Adipocyte (in vitro differentiated cells): ENCODE measurements around the gene WRAP73.
A peak's percentile ranks its signal among the peaks of the same experiment; 100 is the strongest.

Source experiments
- DNase-seq: peaks from one replicate; pipeline ENCODE4 v3.0.0-alpha.2; 2015; ENCODE audit warnings: low read depth
- H3K27me3 ChIP-seq: replicated peaks from 2 replicates; pipeline ENCODE4 v1.7.0; 2013; ENCODE audit warnings: mild to moderate bottlenecking, low read length, moderate library complexity; ENCODE audit not compliant: control insufficient read depth, insufficient read depth
- H3K36me3 ChIP-seq: 2 replicates; pipeline ENCODE4 v1.7.0; 2013; ENCODE audit warnings: low read length, mild to moderate bottlenecking, moderate library complexity; ENCODE audit not compliant: control insufficient read depth, insufficient read depth, severe bottlenecking
- H3K4me1 ChIP-seq: 2 replicates; pipeline ENCODE4 v1.7.0; 2013; ENCODE audit warnings: mild to moderate bottlenecking, low read length, moderate library complexity; ENCODE audit not compliant: control insufficient read depth, insufficient read depth
- H3K4me3 ChIP-seq: 2 replicates; pipeline ENCODE4 v1.7.0; 2013; ENCODE audit warnings: mild to moderate bottlenecking, low read length, moderate library complexity
- H3K9ac ChIP-seq: 2 replicates; pipeline ENCODE4 v1.7.0; 2013; ENCODE audit warnings: mild to moderate bottlenecking, low read length, moderate library complexity
- H3K9me3 ChIP-seq: 2 replicates; pipeline ENCODE4 v1.7.0; 2013; ENCODE audit warnings: mild to moderate bottlenecking, low read length, moderate library complexity; ENCODE audit not compliant: control insufficient read depth

WRAP73 gene

DNA sequence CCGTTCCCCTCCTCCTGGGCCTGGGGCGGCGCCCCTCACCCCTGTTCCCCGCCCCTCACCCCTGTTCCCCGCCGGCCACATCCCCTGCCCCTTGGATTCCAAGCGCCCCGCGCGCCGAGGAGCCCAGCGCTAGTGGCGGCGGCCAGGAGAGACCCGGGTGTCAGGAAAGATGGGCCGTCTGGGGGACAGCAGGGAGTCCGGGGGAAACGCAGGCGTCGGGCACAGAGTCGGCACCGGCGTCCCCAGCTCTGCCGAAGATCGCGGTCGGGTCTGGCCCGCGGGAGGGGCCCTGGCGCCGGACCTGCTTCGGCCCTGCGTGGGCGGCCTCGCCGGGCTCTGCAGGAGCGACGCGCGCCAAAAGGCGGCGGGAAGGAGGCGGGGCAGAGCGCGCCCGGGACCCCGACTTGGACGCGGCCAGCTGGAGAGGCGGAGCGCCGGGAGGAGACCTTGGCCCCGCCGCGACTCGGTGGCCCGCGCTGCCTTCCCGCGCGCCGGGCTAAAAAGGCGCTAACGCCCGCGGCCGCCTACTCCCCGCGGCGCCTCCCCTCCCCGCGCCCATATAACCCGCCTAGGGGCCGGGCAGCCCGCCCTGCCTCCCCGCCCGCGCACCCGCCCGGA is 2.1 kb upstream of the WRAP73 start, which contains the start of gene TP73:
TP73 (plus strand) TSS at position 587 of the 618 bp plus-strand sequence. CDS start 29,850 bp downstream, outside the sequence.
- peaks cover 5% of the 10 kb centered on the region for H3K4me1 ChIP-seq
- peak; percentile 10 for DNase-seq
- peaks cover 7% of the 10 kb centered on the region for H3K36me3 ChIP-seq
- peaks cover 45% of the 10 kb centered on the region for H3K27me3 ChIP-seq
- no peak within 1 kb of the TSS for H3K4me3 ChIP-seq
- H3K9me3 ChIP-seq = no peaks in the 10 kb centered on the region
- H3K9ac ChIP-seq = no peak within 1 kb of the TSS

GRCh38 chr1:3651026-3651929 is 1.4 kb upstream of the WRAP73 start:
- Histone ChIP-seq H3K9ac (no peak overlapping the region), H3K27me3 (peaks cover 38% of the 10 kb centered on the region), H3K36me3 (peaks cover 15% of the 10 kb centered on the region), H3K4me3 (no peak overlapping the region), H3K4me1 (peaks cover 5% of the 10 kb centered on the region), H3K9me3 (no peaks in the 10 kb centered on the region)
- DNase-seq = peak; percentile 11

- Histone ChIP-seq H3K4me3 (peak overlapping the region; percentile 91), H3K9me3 (no peaks in the 10 kb centered on the region), H3K27me3 (peaks cover 34% of the 10 kb centered on the region), H3K4me1 (peaks cover 5% of the 10 kb centered on the region), H3K36me3 (peaks cover 19% of the 10 kb centered on the region), H3K9ac (no peak overlapping the region)
- DNase-seq = no peak
Measured at GRCh38 chr1:3650248-3651025, 534 bp upstream of the WRAP73 start.

DNA sequence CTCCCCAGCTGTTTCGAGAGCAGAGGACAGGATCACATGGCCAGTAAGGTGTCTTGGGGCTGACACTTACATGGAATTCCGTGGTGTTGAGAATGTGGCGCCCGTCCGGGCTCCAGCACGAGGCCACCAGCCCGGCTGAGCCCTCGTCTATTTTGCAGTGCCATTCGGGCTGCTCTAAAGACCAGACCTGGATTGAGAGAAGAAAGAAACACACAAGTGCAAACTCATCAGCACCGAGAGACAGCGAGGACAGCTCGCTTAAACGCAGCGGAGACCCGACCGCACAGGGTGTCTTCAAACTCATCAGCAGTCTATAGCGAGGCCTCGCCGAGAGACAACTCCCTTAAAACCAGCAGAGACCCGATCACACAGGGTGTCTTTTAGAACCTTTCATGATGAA is 3.3 kb downstream of the WRAP73 start:
- peaks cover 5% of the 10 kb centered on the region for H3K4me1 ChIP-seq
- DNase-seq = no peak
- H3K9me3 ChIP-seq = no peaks in the 10 kb centered on the region
- no peak overlapping the region for H3K9ac ChIP-seq
- H3K27me3 ChIP-seq = peaks cover 11% of the 10 kb centered on the region
- H3K4me3 ChIP-seq = no peak overlapping the region
- peaks cover 28% of the 10 kb centered on the region for H3K36me3 ChIP-seq

GRCh38 chr1:3645666-3646355 is 4.1 kb downstream of the WRAP73 start:
- no peak overlapping the region for H3K4me3 ChIP-seq
- no peaks in the 10 kb centered on the region for H3K9me3 ChIP-seq
- no peak overlapping the region for H3K9ac ChIP-seq
- H3K4me1 ChIP-seq = peaks cover 5% of the 10 kb centered on the region
- H3K36me3 ChIP-seq = peaks cover 28% of the 10 kb centered on the region
- H3K27me3 ChIP-seq = peaks cover 5% of the 10 kb centered on the region
- DNase-seq = no peak

GRCh38 chr1:3645247-3645646 is 4.7 kb downstream of the WRAP73 start:
- no peaks in the 10 kb centered on the region for H3K9me3 ChIP-seq
- H3K4me3 ChIP-seq = no peak overlapping the region
- H3K27me3 ChIP-seq = no peaks in the 10 kb centered on the region

GRCh38 chr1:3644273-3644672 is 5.6 kb downstream of the WRAP73 start:
- no peaks in the 10 kb centered on the region for H3K27me3 ChIP-seq
- peaks cover 28% of the 10 kb centered on the region for H3K36me3 ChIP-seq
- H3K4me3 ChIP-seq = no peak overlapping the region
- no peak overlapping the region for H3K9ac ChIP-seq
- peaks cover 3% of the 10 kb centered on the region for H3K4me1 ChIP-seq
- no peak for DNase-seq
- H3K9me3 ChIP-seq = no peaks in the 10 kb centered on the region

More at GRCh38 chr1:3645247-3645646, 4.7 kb downstream of the WRAP73 start:
- Histone ChIP-seq H3K9ac (no peak overlapping the region), H3K36me3 (peaks cover 28% of the 10 kb centered on the region), H3K4me1 (peaks cover 5% of the 10 kb centered on the region)
- DNase-seq = no peak

GRCh38 chr1:3642919-3643675 is 6.8 kb downstream of the WRAP73 start:
- DNase-seq = no peak
- no peak overlapping the region for H3K9ac ChIP-seq
- no peaks in the 10 kb centered on the region for H3K27me3 ChIP-seq
- H3K4me3 ChIP-seq = no peak overlapping the region
- no peaks in the 10 kb centered on the region for H3K9me3 ChIP-seq
- no peaks in the 10 kb centered on the region for H3K4me1 ChIP-seq
- peaks cover 33% of the 10 kb centered on the region for H3K36me3 ChIP-seq

DNA sequence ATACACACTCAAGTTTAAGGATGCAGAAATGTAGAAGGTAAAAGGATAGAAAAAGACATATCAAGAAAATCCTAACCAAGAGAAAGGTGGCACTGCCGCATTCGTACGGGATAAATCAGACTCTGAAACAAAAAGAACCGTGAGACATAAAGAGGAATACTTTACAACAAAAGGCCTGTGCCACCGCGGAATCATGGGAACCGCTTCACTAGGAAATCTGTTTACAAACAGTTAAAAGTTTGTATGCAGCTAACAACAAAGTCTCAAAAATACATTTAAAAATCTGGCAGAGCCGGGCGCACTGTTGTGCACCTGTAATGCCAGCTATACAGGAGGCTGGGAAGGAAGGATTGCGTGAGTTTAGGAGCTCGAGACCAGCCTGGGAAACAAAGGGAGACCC is 8.1 kb downstream of the WRAP73 start:
- no peak overlapping the region for H3K4me3 ChIP-seq
- H3K27me3 ChIP-seq = no peaks in the 10 kb centered on the region
- no peak for DNase-seq
- no peaks in the 10 kb centered on the region for H3K4me1 ChIP-seq
- peaks cover 36% of the 10 kb centered on the region for H3K36me3 ChIP-seq
- no peak overlapping the region for H3K9ac ChIP-seq
- no peaks in the 10 kb centered on the region for H3K9me3 ChIP-seq

DNA sequence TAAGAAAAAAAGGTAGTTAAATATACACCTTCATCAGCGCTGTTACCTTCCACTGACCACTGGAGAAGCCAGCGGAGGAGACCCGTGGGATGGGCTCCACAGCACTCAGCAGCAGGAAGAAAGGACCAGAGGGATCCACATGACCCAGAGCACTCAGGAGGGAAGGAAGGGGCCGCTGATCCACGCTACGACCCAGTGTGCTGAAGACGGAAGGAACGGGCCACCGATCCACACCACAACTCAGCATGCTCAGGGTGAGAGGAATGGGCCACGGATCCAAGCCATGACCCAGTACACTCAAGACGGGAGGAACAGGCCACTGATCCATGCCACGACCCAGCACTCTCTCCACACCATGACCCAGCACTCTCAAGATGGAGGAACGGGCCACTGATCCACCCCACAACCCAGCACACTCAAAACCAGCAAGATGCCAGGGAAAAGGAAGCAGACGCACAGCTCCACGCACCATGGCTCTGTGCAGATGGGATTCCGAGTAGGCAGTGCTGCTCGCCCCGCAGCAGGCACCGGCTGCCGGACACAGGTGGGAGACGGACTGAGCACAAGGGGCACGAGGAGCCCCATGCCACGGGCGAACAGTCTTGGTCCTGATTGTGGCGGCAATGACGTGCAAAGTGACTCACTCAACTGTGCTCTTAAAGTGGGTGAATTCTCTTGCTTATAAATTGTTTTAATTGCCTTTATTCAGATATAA is 8.7 kb downstream of the WRAP73 start:
- no peak overlapping the region for H3K9ac ChIP-seq
- H3K4me1 ChIP-seq = no peaks in the 10 kb centered on the region
- H3K36me3 ChIP-seq = peaks cover 36% of the 10 kb centered on the region
- no peak overlapping the region for H3K4me3 ChIP-seq
- DNase-seq = no peak
- H3K9me3 ChIP-seq = no peaks in the 10 kb centered on the region
- no peaks in the 10 kb centered on the region for H3K27me3 ChIP-seq
